Amygdala (tissue), 56 donors: Measurements from ENCODE around the gene IL18BP.

ENCODE experiments used
- DNase-seq, 56 donors: peaks; one replicate each; lab custom pipeline; 2025; lab: John Stamatoyannopoulos, UW

The IL18BP gene

DNA sequence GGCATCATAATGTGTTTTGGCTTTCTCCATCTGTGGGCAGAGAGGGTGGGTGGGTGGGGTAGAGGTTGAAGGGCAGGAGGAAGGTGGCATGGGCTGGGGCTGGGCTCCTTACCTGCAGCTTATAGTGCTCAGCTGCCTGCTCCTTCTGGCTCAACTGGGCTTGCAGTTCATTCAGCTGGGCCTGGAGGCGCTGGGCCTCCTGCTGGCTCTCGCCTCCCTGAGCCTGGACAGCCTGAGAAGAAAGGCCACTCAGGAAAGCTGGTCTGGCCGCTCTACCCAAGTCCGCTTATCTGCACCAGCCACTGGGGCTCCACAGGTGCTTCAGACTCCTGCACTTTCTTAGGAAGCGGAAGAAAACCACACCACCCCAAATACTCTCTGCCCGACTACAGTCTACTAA lies 10.4 kb downstream of the IL18BP start:
- no peak for DNase-seq

DNA sequence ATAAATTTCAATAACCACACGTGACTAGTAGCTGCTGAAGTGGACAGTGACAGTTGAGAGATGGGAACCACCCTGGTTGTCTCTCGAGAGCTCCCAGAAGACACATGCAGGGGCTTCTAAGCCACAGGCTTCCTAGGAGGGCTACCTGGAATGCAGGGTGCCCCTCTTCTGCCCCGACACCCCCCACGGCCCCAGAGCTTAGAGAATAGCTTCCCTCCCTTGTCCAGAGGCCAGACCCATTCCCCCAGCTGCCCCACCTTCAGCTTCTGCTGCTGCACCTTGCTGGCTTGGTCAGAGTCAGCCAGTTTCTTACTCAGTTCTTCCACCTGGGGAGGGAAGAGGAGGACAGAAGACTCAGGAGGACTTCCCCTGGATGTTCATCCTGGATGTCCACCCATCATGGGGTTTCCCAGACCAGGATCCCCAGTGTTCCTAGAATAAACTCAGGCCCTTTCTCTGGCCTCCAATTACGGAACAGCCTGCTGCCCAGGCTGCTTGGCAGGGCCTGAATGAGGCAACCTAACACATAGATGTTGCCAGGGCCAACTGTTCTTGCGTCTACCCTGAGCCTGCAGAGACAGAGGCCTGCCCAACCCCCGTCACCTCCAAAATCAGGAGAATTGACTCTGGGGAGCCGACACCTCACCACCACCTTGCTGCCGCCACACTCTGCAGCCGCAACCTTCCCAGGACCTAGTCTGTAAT lies 12.0 kb downstream of the IL18BP start:
- peak in 20 of 56 donors; percentile 23 to 84 (median 51) for DNase-seq

DNA sequence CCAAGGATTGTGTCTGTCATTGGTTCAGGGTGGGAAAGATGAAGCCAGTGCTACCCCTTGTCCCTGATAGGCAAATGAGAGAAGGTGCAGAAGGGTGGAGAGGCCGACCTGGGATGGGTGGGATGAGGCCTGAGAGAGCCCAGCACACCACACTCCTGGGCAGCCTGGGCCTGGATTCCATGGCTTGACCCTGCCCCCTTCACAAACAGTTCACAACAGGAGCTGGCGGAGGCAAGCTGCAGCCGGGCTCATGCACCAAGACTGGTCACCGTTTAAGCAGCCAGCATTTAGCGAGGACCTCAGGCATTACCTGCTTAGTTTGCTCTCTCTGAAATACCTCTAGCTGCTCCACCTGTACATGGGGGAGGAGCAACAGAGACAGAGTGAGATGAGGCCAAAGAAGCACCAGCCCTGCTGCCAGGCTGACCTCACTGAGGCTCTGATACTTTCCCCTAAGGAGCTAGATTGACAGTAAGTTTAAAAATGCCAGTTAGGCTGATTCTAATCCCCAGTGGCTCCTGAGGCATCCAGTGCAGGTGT lies 13.5 kb downstream of the IL18BP start:
- no peak for DNase-seq

DNA sequence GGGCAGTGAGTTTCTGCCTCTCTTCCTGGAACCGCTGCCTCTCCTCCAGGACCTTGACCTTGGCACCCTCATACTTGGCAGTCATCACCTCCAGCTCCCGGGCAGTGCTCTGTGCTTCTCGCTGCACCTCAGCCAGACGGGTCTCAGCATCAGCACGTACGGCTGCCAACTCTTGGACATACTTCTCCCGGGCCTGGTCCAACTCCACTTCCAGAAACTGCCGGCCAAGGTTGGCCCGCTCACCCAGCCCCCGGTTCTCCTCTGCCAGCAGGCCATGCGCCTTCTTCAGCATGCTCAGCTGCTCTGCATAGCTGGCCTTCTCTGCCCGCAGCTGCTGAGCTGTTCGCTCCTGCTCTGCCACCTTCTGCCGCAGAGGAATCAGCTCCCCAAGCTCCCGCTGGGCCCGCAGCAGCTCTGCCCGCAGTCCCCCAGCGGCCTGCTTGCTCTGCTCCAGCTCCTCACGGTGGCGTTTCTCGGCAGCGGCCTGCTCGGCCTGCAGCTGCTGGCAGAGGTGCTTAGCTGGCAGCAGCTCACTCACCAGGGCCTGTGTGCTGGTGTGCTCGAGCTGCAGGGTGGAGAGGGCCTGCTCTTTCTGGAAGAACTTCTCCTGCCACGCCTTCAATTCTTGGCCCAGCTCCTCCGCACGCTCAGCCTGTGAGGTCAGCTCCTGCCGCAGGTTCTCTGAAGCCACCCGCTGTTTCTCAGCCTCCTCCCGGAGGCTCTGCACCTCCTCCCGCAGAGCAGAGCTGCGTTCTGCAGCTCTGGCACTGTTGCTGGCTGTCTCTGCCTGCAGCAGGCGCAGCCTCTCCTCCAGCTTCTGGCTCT lies 14.4 kb downstream of the IL18BP start:
- DNase-seq = peak in 43 of 56 donors; percentile 26 to 88 (median 69)

DNA sequence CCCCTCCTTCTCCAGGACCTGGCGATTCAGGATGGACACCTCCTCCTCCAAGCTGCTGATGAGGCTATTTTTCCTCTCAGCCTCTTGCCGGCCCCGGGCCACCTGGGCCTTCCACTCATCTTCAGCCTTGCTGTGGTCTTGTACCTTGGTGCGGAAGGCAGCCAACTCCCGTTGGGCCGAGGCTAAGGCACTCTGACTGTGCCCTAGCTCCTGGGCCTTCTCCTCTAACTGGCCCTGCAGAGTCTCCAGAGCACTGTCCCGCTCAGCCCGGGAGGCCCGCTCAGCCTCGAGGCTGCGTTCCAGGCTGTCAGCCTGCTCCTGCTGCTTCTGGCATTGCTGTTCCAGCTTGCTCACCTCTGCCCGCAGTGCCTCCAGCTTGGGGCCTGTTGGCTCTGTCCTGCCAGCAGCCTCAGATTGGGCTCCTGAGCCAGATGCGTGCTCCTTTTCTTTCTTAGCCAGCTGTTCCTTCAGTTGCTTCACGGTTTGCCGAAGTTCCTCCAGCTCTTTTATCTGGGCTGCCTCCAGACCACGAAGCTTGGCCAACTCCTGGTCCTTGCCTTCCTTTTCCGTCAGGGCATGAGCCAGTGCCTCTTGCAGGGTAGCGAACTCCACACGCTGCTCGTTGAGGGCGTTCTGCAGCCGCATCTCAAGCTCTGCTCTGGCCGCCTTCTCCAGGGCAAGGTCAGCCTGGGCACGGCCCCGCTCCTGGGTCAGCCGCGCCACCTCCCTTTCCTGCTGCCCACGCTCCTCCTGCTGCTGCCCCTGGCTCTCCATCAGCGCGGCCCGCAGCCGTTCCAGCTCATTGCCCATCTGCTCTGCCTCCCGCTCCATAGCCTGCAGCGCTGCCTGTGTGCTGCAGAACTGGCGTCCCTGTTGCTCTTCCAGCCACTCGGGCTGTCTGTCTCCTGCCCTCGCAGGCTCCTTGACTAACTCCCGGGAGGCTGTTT lies 15.3 kb downstream of the IL18BP start:
- no peak for DNase-seq

DNA sequence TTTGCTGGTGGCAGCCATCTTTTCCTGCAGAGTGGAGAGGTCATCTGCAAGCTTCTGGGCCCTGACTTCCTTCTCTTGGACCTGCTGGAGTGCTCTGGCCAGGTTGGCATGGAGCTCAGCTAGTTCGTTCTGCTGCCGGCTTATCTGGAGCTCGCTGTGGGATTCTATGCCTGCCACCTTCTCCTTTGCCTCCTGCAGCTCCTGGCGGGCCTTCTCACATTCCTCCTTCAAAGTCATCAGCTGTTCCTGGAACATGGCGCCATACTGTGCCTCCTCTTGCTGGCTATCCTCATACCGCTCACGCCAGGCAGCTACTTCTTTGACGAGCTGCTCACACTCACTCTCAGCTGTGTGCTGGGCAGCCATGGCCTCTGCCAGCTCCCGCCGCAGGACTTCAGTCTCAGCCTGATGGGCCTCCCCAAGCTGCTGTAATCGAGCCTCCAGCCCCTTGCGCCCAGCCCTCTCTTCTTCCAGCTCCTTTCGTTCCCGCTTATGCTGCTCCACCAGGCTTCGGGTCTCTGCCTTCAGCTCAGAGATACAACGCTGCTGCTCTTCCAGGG lies 16.1 kb downstream of the IL18BP start:
- DNase-seq = no peak

DNA sequence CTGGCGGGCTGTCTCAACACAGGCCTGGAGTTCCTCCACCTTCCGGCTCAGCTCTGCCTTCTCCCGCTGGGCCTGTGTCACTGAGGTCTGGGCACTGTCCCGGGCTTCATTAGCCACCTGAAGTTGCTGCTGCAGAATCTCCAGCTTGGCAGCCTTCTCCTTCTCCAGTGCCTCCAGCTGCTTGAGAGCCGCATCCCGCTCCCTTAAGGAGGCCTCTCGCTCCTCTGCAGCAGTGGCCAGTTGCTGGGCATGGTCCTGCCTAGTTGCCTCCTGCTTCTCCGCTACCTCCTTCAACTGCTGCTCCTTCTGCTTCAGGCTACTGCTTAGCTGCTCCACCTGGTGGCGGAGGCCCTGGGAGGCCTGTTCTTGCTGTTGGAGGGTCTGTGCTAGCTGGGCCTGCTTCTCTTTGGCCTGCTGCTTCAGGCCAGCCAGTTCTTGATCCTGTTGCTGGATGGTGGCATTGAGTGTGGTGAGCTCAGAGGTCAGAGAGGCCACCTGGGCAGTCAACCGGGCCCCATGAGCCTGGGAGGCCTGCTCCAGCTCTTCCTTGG lies 16.9 kb downstream of the IL18BP start:
- DNase-seq = peak in 6 of 56 donors; percentile 23 to 40 (median 32)

DNA sequence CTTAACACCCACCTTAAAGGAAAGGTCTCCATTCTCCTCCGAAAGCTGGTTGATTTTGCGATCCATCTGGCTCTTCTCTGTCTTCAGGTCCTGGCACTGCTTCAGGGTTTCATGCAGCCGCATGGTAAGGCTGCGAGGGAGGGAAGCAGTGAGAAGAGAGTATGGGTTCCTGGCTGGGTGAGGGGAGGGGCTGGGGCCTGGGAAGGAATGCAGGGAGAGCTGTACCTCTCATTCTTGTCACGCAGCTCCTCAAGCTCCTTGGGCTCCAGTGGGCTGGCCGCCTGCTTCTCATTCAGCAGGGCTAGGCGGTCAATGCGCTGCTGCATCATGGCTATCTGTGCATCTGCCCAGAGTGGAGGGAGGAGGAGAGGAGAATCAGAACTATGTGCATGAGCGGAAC lies 19.5 kb downstream of the IL18BP start:
- no peak for DNase-seq

DNA sequence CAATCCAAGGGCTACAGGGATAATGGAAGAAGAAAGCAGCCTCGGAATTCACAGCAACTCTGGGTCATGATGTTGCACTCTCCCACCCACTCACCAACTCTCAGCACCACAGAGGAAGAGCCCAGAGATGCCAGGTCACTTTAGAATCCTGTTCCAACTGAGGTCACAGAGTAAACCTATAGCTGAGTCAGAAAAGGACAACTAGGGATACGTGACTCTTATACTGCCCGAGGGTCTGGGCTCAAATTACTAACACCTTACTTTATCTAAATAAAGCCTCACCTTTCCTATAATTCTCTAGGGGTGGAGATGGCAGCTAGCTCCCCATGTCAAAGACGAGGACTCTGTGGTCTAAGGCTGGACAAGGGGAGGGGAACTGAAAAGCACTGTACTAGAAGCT lies 24.6 kb downstream of the IL18BP start:
- DNase-seq = no peak

DNA sequence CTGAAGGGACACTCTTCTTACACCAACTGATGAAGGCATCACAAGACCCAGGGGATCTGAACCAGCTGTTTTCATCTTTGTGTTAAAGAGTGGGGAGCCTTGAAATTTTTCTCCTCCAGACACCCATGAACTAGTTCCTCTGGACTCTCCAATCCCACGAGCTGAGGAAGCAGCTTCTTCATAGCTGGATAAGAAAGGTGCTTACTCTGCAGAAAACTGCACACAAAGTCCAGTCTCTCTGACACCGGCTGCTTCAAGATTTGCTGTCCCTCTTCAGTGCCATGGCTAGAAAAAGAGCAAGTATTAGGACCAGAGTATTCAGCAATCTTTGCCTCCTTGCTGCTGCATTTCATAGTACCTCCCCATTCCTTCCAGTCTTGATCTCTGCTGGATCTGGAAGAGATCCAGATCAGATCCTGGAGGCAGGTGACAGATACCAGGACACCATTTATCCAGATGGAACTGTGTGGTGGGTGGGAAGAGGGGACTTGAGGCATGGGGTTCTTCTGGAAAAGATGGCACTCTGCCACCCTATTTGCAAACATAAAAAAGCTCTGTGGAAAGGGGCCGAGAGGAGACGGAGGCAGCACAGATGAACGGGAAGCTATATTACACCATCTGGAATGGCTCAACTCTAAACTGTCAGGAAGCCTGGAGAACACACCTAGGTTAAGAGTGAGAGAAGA lies 25.5 kb downstream of the IL18BP start:
- DNase-seq = no peak

DNA sequence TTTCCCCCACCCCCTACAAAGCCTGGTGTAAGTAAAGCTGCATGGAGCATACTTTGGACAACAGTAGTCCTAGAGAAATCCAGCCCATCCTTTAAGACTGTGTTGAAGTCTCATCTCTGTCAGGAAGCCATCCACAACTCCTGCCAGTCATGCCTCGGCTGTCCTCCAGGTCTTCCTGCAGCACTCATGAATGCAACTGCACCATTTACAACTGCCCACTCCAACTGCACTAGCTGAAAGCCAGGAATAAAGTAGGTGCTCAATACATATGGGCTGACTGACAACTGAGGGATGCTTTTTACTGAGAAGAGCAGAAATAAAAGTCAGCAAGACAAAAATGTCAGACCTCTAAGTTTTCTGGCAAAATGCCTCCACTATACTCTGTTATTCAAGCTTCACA lies 27.4 kb downstream of the IL18BP start:
- no peak for DNase-seq

DNA sequence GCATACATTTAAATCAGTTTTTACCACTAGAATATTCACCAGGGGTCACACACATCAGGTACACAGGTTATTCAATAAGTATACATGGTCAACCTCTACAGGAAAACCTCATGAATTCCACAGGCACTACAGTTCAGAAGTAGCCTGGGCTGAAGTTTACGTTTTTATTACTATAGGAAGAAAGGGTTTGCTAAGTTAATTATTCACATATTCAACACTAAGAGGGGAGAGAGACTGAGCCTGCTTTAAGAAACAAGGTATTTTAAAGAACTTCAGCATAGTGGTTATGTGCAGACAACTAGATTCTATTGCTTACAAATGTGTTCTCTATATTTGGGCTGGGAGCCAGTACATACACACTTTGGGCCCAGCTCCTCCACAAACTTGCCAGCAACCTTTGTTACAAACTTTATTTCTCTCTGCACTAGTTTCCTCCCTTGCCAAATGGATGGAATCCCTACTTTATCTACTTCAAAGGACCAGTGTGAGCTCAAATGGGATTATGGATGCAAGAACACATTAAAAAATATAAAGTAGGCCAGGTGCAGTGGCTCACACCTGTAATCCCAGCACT lies 31.9 kb downstream of the IL18BP start:
- DNase-seq = no peak

DNA sequence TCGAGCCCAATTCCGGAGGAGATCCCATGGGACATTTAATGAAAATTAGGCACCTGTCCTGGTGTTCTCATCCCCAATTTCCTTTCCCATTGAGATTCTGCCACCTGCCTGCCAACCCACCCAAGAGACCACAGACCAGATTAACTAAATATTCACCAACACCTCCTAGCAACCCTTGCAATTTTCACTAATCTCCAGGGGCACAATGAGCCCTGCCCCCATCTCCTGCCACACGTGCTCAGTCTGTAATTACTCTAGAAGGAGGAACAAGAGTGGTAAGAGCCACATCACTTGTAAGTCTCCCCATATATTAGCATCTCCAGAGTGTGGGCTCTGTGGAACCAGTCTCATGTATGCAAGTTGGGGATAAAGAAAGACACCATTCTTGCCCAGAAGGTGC lies 38.0 kb downstream of the IL18BP start:
- no peak for DNase-seq

DNA sequence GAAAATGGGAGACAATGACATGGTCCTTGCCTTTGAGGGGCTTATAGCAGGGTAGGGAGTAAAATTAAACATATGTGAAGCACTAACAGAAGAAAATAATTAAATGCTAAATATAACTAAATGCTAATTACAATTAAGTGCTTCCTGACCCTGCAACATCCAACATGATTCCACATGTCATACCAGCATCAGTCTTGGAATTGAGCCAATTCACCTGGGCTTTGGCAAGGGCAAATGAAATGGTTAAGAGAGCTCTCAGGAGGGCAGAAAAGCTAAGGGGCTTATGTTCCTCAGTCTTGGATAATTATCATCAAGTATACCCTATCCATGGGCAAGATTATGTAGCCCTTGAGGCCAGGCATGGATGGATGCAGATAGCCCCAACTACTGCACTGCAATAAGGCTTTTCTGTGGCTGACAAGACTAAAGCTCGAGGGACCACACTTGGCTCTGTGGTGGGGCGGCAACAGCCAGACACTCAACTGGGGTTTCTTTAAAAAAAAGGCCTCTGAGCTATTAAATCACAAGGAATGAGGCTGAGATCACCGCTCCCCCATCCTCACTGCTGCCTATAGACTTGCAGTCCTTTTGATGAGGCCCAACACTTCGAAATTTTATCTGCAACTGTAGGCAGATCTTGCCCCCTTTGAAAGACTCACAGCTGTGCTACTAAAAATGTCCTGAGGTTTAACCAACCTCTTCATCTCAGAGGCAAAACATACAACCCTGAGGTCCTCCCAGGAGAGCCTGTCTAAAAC lies 39.0 kb downstream of the IL18BP start:
- DNase-seq = no peak

DNA sequence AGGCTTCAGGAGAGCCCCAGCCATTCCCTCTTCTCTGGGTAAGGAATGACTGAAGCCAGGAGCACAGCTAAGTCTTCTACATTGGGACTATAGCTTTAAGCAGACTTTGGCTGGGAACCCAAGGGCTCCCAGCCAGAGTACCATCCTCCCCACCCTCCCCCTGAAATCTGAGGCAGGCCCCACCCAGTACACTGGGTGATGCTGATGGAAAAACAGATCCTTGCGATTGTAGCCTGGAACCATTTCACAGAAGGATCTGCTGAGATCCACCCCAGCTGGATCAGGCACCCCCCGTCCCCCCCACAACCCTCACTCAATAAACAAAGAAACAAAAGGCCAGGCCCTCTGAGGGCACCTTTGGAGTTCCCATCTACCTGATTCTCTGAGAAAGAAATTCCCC lies 39.8 kb downstream of the IL18BP start:
- DNase-seq = peak in 51 of 56 donors; percentile 13 to 78 (median 47)

DNA sequence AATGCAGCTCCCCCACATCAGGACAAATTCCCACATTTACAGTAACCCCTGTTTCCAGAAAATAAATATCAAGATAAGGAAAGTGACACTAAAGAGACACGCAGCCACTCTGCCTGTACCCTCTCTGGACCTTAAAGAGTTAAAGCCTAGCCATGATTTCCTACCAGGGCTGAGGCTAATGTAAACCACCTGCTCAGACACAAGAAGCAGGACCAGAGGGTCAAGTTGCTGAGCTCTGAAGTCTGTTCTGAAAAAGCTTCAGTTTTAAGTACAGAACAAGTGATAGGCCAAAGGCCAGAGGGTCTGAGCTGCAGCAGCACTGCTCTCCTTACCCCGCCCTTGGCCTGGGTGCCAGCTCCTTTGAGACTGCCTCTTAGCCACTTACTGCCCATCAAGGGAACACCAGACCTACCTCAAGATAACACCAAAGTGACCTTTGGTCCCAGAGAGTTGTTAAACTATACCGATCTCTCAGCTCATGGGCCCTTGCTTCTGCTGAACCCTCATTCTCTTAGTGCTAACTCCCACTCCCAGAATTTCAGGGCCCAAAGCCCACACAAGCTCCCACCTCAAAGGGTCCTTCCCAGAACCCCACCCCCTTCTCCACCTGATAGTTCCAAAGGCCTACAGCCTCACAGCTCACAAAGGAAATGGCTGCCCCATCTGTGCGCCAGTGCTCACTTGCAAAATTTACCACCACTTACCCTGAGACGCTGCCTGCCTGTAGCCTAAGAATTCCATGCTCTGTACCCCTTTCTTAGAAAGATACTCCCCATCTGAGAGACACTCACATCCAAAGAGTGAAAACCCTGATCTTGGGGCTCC lies 40.5 kb downstream of the IL18BP start:
- peak in 4 of 56 donors; percentile 44 to 55 (median 51) for DNase-seq

DNA sequence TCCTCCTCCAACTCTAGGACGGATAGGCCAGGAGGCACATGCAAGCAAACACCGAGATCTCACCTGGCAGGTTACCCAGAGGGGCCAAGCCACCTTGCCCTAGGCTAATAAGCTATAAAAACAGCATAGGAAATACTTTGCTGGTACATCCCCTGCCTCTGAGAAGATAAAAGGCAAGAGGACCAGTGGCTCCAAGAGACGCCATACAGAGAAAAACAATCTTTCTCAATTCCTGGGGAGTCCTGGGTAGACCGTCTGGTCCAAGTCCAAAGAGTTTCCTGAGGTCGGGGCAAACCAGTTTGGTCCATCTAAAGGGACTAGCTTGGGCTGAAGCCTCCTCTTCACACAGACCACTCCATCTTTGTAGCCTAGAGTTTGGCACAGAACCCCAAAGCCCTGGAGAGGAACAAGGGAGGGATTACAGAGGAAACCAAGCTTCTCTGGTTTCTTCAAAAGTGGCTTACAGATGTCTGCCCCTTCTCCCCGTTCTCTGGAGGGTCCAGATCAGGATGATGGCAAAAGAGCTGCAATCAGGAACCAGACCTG lies 41.2 kb downstream of the IL18BP start:
- peak in 11 of 56 donors; percentile 26 to 62 (median 53) for DNase-seq
